ENCODE data around the gene LRP1B. TPM values are rescaled to one million over a fixed set of nuclear protein-coding genes. Genes with fewer than 3 reads are reported as not detected.
"Not testable (repeated sequence)": the region's sequence is repeated elsewhere in the genome, so short reads cannot be mapped to it uniquely, and the experiment has no call there.

LRP1B gene
- total and polyA plus RNA-seq, 2 experiments from 2014 or later = not detected

DNA sequence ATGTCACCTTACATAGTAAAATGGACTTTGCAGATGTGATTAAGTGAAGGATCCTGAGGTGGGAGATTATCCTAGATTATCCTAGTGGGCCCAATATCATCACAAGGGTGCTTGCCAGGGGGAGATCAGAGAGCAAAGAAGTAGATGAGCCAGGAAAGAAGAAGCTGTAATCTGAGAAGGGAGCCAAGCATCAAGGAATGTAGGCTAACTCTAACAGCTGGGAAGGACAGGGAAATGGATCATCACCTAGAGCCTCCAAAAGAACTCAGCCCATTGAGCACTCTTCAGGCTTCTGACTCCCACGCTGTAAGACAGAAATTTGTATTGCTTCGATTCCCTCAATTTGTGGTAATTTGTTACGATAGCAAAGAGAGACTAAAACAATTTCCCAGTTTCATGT is 309.9 kb downstream of the LRP1B start:
- no peak overlapping the region for H3K27ac ChIP-seq
- in situ Hi-C loops (cut with MboI) = no loop called here
- no peaks in the 10 kb centered on the region for H3K9me2 ChIP-seq (ENCODE audit: insufficient read depth)
- no peak overlapping the region for H3K4me3 ChIP-seq
- H3K79me2 ChIP-seq (ENCODE audit: insufficient read depth) = no peaks in the 10 kb centered on the region
- no peaks in the 10 kb centered on the region for H3K4me1 ChIP-seq (ENCODE audit: insufficient read depth)
- no peaks in the 10 kb centered on the region for H3K9me3 ChIP-seq (ENCODE audit: low read depth)
- H3K27me3 ChIP-seq (replicated peaks; ENCODE audit: insufficient read depth) = no peaks in the 10 kb centered on the region
- TF ChIP-seq EZH2phosphoT487 (IDR thresholded peaks at IDR 0.05; ENCODE audit: insufficient read depth, low read depth) (no peak), EZH2 (IDR thresholded peaks at IDR 0.05; ENCODE audit: insufficient read depth, poor library complexity, severe bottlenecking) (no peak)
- H3K4me2 ChIP-seq (ENCODE audit: unreplicated experiment) = no peak overlapping the region
- no peaks in the 10 kb centered on the region for H3F3A ChIP-seq (ENCODE audit: insufficient read depth)
- H4K20me1 ChIP-seq (ENCODE audit: insufficient read depth) = no peaks in the 10 kb centered on the region
- DNase-seq = no peak
- H3K36me3 ChIP-seq (ENCODE audit: low read depth) = no peaks in the 10 kb centered on the region
- WGBS, 2 experiments (ENCODE audit: low coverage in 1 of 2, low lambda C conversion rate in 2 of 2, missing lambda C conversion rate in 2 of 2) = 62 to 65% methylated on average over 3 of the region's 3 CpGs
- H2AFZ ChIP-seq = no peak overlapping the region
- H3K9ac ChIP-seq = no peak overlapping the region

DNA sequence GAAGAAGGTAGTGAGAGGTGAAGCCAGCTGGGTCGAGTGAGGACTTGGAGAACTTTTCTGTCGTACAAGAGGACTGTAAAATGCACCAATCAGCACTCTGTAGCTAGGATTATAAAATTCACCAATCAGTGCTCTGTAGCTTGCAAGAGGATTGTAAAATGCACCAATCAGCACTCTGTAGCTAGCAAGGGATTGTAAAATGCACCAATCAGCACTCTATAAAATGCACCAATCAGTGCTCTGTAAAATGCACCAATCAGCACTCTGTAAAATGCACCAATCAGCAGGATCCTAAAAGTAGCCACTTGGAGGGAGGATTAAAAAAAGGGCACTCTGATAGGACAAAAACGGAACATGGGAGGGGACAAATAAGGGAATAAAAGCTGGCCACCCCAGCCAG is 315.5 kb downstream of the LRP1B start:
- H4K20me1 ChIP-seq (ENCODE audit: insufficient read depth); H3K9me2 ChIP-seq (ENCODE audit: insufficient read depth); H3K4me3 ChIP-seq; H3K9me3 ChIP-seq (ENCODE audit: low read depth); H3K4me2 ChIP-seq (ENCODE audit: unreplicated experiment); H3F3A ChIP-seq (ENCODE audit: insufficient read depth); H3K36me3 ChIP-seq (ENCODE audit: low read depth); H3K27ac ChIP-seq; H2AFZ ChIP-seq; H3K27me3 ChIP-seq (replicated peaks; ENCODE audit: insufficient read depth); H3K4me1 ChIP-seq (ENCODE audit: insufficient read depth); H3K9ac ChIP-seq; in situ Hi-C loops (cut with MboI); H3K79me2 ChIP-seq (ENCODE audit: insufficient read depth); DNase-seq: not testable (repeated sequence)
- WGBS, 2 experiments (ENCODE audit: low coverage in 1 of 2, low lambda C conversion rate in 2 of 2, missing lambda C conversion rate in 2 of 2) = 10 to 11% methylated on average over 3 of the region's 3 CpGs

DNA sequence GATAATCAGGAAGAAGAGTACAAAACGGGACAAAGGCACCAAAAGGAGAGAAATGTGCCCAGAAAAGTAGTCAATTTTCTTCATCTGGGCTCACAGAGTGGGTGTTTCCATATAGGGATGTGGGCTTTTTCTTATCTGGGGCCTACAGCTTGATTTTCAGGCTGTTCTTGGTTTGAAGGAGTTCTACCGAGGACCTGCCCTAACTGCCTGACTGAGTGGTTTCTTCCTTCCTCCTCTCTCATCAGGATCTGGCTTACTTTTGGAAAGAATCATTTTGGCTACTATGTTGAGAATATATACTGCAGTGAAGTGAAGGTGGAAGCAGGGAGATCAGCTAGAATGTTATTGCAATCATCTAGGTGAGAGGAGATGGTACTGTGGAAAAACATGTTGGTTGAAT is 316.7 kb downstream of the LRP1B start:
- no peak overlapping the region for H3K27ac ChIP-seq
- DNase-seq = no peak
- no peak overlapping the region for H3K4me2 ChIP-seq (ENCODE audit: unreplicated experiment)
- in situ Hi-C loops (cut with MboI) = no loop called here
- H3K9me3 ChIP-seq (ENCODE audit: low read depth) = no peaks in the 10 kb centered on the region
- H3K9me2 ChIP-seq (ENCODE audit: insufficient read depth) = no peaks in the 10 kb centered on the region
- TF ChIP-seq EZH2 (IDR thresholded peaks at IDR 0.05; ENCODE audit: insufficient read depth, poor library complexity, severe bottlenecking) (no peak), EZH2phosphoT487 (IDR thresholded peaks at IDR 0.05; ENCODE audit: insufficient read depth, low read depth) (no peak)
- no peaks in the 10 kb centered on the region for H3K4me1 ChIP-seq (ENCODE audit: insufficient read depth)
- 17 to 31% methylated on average over 2 of the region's 2 CpGs for WGBS, 2 experiments (ENCODE audit: low coverage in 1 of 2, low lambda C conversion rate in 2 of 2, missing lambda C conversion rate in 2 of 2)
- no peaks in the 10 kb centered on the region for H3K79me2 ChIP-seq (ENCODE audit: insufficient read depth)
- H2AFZ ChIP-seq = no peak overlapping the region
- H4K20me1 ChIP-seq (ENCODE audit: insufficient read depth) = no peaks in the 10 kb centered on the region
- H3K36me3 ChIP-seq (ENCODE audit: low read depth) = no peaks in the 10 kb centered on the region
- no peaks in the 10 kb centered on the region for H3K27me3 ChIP-seq (replicated peaks; ENCODE audit: insufficient read depth)
- no peak overlapping the region for H3K9ac ChIP-seq
- no peak overlapping the region for H3K4me3 ChIP-seq
- H3F3A ChIP-seq (ENCODE audit: insufficient read depth) = no peaks in the 10 kb centered on the region

DNA sequence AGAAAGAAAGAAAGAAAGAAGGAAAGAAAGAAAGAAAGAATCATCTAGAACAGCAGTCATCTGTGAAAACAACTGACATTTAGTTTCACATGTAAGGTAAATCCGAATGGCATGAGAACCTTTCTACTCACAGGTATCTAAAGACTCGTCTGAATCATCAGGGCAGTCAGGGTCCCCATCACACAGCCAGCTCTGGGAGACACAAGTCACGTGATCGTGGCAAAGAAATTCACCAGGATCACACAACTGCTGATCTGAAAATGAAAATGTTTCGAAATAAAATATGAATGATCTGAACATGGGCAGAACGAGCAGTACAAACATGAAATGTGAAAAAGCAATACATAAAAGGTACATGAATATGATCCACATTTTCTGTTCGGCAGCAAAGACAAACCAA is 320.7 kb downstream of the LRP1B start:
- TF ChIP-seq EZH2phosphoT487 (IDR thresholded peaks at IDR 0.05; ENCODE audit: insufficient read depth, low read depth) (no peak), EZH2 (IDR thresholded peaks at IDR 0.05; ENCODE audit: insufficient read depth, poor library complexity, severe bottlenecking) (no peak)

DNA sequence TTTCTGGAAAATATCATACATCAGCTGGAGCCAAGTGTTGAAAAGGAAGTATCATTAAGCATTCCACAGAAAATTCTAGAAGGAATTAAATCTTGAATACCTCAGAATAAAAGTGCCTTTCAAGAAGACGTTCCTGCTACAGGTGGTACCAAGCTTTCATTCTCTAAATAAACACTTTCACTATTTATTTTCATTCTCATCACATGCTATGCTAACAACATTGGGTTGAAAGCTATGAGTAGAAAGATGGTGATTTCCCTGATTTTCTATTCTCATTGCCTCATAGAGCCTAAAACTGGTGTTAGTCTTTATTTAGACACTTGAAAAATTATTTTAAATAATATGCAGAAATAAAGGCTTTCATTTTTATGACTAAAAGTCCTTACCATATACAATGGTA is 324.7 kb downstream of the LRP1B start:
- H3K27me3 ChIP-seq (replicated peaks; ENCODE audit: insufficient read depth) = no peaks in the 10 kb centered on the region
- H3K4me3 ChIP-seq = no peak overlapping the region
- H3F3A ChIP-seq (ENCODE audit: insufficient read depth) = no peaks in the 10 kb centered on the region
- no peaks in the 10 kb centered on the region for H3K36me3 ChIP-seq (ENCODE audit: low read depth)
- no peak overlapping the region for H3K9ac ChIP-seq
- in situ Hi-C loops (cut with MboI) = no loop called here
- H2AFZ ChIP-seq = no peak overlapping the region
- WGBS, 2 experiments (ENCODE audit: low coverage in 1 of 2, low lambda C conversion rate in 2 of 2, missing lambda C conversion rate in 2 of 2) = 36 to 52% methylated on average over 1 of the region's 1 CpG
- no peaks in the 10 kb centered on the region for H3K79me2 ChIP-seq (ENCODE audit: insufficient read depth)
- no peak for DNase-seq
- no peaks in the 10 kb centered on the region for H3K9me2 ChIP-seq (ENCODE audit: insufficient read depth)
- H3K4me1 ChIP-seq (ENCODE audit: insufficient read depth) = no peaks in the 10 kb centered on the region
- H3K9me3 ChIP-seq (ENCODE audit: low read depth) = no peaks in the 10 kb centered on the region
- no peaks in the 10 kb centered on the region for H4K20me1 ChIP-seq (ENCODE audit: insufficient read depth)
- TF ChIP-seq EZH2phosphoT487 (IDR thresholded peaks at IDR 0.05; ENCODE audit: insufficient read depth, low read depth) (no peak), EZH2 (IDR thresholded peaks at IDR 0.05; ENCODE audit: insufficient read depth, poor library complexity, severe bottlenecking) (no peak)
- H3K4me2 ChIP-seq (ENCODE audit: unreplicated experiment) = no peak overlapping the region
- no peak overlapping the region for H3K27ac ChIP-seq

More for the DNA sequence above, 320.7 kb downstream of the LRP1B start:
- no peak for DNase-seq
- Histone ChIP-seq H3K36me3 (ENCODE audit: low read depth) (no peaks in the 10 kb centered on the region), H3K9me2 (ENCODE audit: insufficient read depth) (no peaks in the 10 kb centered on the region), H3K4me2 (ENCODE audit: unreplicated experiment) (no peak overlapping the region), H3K9ac (no peak overlapping the region), H2AFZ (no peak overlapping the region), H3K9me3 (ENCODE audit: low read depth) (no peaks in the 10 kb centered on the region), H4K20me1 (ENCODE audit: insufficient read depth) (no peaks in the 10 kb centered on the region), H3K4me1 (ENCODE audit: insufficient read depth) (no peaks in the 10 kb centered on the region), H3K27me3 (replicated peaks; ENCODE audit: insufficient read depth) (no peaks in the 10 kb centered on the region), H3K79me2 (ENCODE audit: insufficient read depth) (no peaks in the 10 kb centered on the region), H3F3A (ENCODE audit: insufficient read depth) (no peaks in the 10 kb centered on the region), H3K27ac (no peak overlapping the region), H3K4me3 (no peak overlapping the region)
- 39 to 47% methylated on average over 7 of the region's 7 CpGs for WGBS, 2 experiments (ENCODE audit: low coverage in 1 of 2, low lambda C conversion rate in 2 of 2, missing lambda C conversion rate in 2 of 2)
- in situ Hi-C loops (cut with MboI) = no loop called here
